A549 (cell line): ENCODE results near the gene ZNF655.
A peak's percentile ranks its signal among the peaks of the same experiment; 100 is the strongest.

Experiments
- CBX8 ChIP-seq: fragments of 200-600 bp; sonication (generic); IDR thresholded peaks from 2 replicates; pipeline ENCODE4 v1.6.1; 2016
- EP300 ChIP-seq, 2 experiments: fragments of >200 bp; sonication (Bioruptor Twin); formaldehyde crosslinking; IDR thresholded peaks; 2 replicates in 1 of 2; 3 replicates in 1 of 2; pipeline ENCODE4 v1.6.1; 2016 to 2017
- HDAC2 ChIP-seq: fragments of 200-600 bp; sonication (generic); IDR thresholded peaks from 2 replicates; pipeline ENCODE4 v1.6.1; 2016
- JUNB ChIP-seq: fragments of >200 bp; sonication (Bioruptor Twin); formaldehyde crosslinking; IDR thresholded peaks from 2 replicates; pipeline ENCODE4 v1.6.1; 2016
- MAFK ChIP-seq: fragments of 450-650 bp; IDR thresholded peaks from 2 replicates; pipeline ENCODE4 v1.6.1; 2014; ENCODE audit not compliant: partially characterized antibody
- POLR2A ChIP-seq: IDR thresholded peaks from 2 replicates; pipeline ENCODE4 v1.6.1; 2012; ENCODE audit warnings: mild to moderate bottlenecking, low read length
- RAD21 ChIP-seq, 2 experiments: fragments of >200 bp in 1 of 2; sonication (Bioruptor Twin) in 1 of 2; formaldehyde crosslinking in 1 of 2; IDR thresholded peaks in 1 of 2; conservative IDR thresholded peaks in 1 of 2; 2 replicates in 1 of 2; 3 replicates in 1 of 2; pipeline ENCODE4 v1.6.1; 2012 to 2018; ENCODE audit warnings: inconsistent platforms in 1 of 2
- SREBF2 ChIP-seq: fragments of 450-650 bp; IDR thresholded peaks from 2 replicates; pipeline ENCODE4 v1.6.1; 2014; ENCODE audit warnings: mild to moderate bottlenecking, moderate library complexity
- TF ChIP-seq, protein P1 (sequence below): fragments of 250-450 bp; sonication (Bioruptor Pico); IDR thresholded peaks from 2 replicates; pipeline ENCODE4 v1.5.0; 2020; ENCODE audit warnings: low read depth, mild to moderate bottlenecking, moderate library complexity
- TF ChIP-seq, protein P2 (sequence below): fragments of >200 bp; sonication (Bioruptor Twin); formaldehyde crosslinking; IDR thresholded peaks from 3 replicates; pipeline ENCODE4 v1.5.1; 2016
- TF ChIP-seq, protein P3 (sequence below): fragments of 200-600 bp; sonication (generic); IDR thresholded peaks from 2 replicates; pipeline ENCODE4 v1.6.1; 2016; ENCODE audit warnings: antibody characterized with exemption, mild to moderate bottlenecking, moderate library complexity

DNA sequence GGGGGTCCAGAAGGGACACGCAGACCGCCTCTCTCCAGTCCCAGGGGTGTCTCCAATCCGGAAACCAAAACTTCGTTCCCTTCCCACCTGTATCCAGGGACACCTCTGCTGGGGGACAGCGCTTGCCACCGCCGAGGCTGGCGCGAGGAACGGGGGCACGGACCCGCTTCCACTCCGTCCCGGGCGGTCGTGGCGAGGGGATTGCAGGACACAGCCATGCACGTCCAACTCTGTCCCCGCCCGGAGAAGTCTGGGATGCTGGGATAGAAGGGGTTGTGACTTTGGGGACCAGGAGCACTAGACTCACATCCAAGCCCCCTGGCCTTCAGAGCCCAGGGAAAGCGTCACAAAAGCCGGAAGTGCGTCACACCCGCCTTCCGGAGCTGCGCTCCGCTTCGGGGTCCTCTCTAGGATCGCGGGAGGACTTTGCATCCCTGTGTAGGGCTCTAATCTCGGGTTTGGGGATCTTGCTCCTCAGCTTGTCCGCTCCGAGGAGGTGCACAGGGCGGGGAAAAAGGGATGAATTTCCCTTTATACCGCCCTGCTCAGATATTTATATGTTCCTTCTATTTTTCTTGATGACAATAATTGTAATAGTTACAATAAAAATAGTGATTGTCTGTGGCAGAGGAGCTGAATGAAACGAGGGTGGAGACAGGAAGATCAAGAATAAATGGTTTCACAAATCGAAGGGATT, 6.5 kb upstream of the ZNF655 start, which contains the start of gene FAM200A:
- peak; percentile 73 for TF ChIP-seq POLR2A
- TF ChIP-seq, protein P1, sequence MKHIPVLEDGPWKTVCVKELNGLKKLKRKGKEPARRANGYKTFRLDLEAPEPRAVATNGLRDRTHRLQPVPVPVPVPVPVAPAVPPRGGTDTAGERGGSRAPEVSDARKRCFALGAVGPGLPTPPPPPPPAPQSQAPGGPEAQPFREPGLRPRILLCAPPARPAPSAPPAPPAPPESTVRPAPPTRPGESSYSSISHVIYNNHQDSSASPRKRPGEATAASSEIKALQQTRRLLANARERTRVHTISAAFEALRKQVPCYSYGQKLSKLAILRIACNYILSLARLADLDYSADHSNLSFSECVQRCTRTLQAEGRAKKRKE (CRISPR knock-in tag): no peak
- TF ChIP-seq JUNB: no peak
- no peak for TF ChIP-seq SREBF2
- no peak; a peak in 2 of 5 replicates for TF ChIP-seq RAD21 (conservative IDR thresholded peaks at IDR 0.05 in 1 of 2, IDR thresholded peaks at IDR 0.05 in 1 of 2)
- TF ChIP-seq, protein P2, sequence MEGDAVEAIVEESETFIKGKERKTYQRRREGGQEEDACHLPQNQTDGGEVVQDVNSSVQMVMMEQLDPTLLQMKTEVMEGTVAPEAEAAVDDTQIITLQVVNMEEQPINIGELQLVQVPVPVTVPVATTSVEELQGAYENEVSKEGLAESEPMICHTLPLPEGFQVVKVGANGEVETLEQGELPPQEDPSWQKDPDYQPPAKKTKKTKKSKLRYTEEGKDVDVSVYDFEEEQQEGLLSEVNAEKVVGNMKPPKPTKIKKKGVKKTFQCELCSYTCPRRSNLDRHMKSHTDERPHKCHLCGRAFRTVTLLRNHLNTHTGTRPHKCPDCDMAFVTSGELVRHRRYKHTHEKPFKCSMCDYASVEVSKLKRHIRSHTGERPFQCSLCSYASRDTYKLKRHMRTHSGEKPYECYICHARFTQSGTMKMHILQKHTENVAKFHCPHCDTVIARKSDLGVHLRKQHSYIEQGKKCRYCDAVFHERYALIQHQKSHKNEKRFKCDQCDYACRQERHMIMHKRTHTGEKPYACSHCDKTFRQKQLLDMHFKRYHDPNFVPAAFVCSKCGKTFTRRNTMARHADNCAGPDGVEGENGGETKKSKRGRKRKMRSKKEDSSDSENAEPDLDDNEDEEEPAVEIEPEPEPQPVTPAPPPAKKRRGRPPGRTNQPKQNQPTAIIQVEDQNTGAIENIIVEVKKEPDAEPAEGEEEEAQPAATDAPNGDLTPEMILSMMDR: no peak
- TF ChIP-seq HDAC2: no peak
- TF ChIP-seq, protein P3, sequence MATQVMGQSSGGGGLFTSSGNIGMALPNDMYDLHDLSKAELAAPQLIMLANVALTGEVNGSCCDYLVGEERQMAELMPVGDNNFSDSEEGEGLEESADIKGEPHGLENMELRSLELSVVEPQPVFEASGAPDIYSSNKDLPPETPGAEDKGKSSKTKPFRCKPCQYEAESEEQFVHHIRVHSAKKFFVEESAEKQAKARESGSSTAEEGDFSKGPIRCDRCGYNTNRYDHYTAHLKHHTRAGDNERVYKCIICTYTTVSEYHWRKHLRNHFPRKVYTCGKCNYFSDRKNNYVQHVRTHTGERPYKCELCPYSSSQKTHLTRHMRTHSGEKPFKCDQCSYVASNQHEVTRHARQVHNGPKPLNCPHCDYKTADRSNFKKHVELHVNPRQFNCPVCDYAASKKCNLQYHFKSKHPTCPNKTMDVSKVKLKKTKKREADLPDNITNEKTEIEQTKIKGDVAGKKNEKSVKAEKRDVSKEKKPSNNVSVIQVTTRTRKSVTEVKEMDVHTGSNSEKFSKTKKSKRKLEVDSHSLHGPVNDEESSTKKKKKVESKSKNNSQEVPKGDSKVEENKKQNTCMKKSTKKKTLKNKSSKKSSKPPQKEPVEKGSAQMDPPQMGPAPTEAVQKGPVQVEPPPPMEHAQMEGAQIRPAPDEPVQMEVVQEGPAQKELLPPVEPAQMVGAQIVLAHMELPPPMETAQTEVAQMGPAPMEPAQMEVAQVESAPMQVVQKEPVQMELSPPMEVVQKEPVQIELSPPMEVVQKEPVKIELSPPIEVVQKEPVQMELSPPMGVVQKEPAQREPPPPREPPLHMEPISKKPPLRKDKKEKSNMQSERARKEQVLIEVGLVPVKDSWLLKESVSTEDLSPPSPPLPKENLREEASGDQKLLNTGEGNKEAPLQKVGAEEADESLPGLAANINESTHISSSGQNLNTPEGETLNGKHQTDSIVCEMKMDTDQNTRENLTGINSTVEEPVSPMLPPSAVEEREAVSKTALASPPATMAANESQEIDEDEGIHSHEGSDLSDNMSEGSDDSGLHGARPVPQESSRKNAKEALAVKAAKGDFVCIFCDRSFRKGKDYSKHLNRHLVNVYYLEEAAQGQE: no peak
- TF ChIP-seq MAFK: no peak
- no peak for TF ChIP-seq CBX8
- TF ChIP-seq EP300 (IDR thresholded peaks at IDR 0.05): no peak
